ENCODE data around the gene CCDC3.

DNA sequence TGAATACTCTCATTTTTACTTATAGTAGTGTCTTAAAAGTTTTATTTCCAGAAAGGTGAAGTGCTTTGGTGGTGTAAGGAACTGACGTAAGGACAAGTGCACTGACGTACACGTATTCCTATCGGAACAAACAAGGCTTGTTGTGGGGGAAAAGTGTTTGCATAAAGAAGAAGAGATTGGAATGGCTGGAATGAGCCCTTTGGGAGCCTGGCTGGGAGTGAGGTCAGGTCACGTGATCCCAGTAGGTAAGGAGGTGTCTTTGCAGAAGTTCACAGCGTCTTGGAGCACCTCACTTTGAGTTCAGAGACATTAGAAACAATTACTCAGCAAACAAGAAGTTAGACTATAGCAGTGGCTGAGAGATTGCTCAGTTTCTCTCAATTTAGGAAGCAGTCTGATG lies 104.2 kb downstream of the CCDC3 start:
- TF ChIP-seq, protein P1, sequence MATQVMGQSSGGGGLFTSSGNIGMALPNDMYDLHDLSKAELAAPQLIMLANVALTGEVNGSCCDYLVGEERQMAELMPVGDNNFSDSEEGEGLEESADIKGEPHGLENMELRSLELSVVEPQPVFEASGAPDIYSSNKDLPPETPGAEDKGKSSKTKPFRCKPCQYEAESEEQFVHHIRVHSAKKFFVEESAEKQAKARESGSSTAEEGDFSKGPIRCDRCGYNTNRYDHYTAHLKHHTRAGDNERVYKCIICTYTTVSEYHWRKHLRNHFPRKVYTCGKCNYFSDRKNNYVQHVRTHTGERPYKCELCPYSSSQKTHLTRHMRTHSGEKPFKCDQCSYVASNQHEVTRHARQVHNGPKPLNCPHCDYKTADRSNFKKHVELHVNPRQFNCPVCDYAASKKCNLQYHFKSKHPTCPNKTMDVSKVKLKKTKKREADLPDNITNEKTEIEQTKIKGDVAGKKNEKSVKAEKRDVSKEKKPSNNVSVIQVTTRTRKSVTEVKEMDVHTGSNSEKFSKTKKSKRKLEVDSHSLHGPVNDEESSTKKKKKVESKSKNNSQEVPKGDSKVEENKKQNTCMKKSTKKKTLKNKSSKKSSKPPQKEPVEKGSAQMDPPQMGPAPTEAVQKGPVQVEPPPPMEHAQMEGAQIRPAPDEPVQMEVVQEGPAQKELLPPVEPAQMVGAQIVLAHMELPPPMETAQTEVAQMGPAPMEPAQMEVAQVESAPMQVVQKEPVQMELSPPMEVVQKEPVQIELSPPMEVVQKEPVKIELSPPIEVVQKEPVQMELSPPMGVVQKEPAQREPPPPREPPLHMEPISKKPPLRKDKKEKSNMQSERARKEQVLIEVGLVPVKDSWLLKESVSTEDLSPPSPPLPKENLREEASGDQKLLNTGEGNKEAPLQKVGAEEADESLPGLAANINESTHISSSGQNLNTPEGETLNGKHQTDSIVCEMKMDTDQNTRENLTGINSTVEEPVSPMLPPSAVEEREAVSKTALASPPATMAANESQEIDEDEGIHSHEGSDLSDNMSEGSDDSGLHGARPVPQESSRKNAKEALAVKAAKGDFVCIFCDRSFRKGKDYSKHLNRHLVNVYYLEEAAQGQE (IDR thresholded peaks at IDR 0.05; ENCODE audit: borderline replicate concordance), result no peak
- TF ChIP-seq, protein P2, sequence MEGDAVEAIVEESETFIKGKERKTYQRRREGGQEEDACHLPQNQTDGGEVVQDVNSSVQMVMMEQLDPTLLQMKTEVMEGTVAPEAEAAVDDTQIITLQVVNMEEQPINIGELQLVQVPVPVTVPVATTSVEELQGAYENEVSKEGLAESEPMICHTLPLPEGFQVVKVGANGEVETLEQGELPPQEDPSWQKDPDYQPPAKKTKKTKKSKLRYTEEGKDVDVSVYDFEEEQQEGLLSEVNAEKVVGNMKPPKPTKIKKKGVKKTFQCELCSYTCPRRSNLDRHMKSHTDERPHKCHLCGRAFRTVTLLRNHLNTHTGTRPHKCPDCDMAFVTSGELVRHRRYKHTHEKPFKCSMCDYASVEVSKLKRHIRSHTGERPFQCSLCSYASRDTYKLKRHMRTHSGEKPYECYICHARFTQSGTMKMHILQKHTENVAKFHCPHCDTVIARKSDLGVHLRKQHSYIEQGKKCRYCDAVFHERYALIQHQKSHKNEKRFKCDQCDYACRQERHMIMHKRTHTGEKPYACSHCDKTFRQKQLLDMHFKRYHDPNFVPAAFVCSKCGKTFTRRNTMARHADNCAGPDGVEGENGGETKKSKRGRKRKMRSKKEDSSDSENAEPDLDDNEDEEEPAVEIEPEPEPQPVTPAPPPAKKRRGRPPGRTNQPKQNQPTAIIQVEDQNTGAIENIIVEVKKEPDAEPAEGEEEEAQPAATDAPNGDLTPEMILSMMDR (IDR thresholded peaks at IDR 0.05; ENCODE audit: poor library complexity, severe bottlenecking), result no peak
- TF ChIP-seq MXI1 (conservative IDR thresholded peaks at IDR 0.05; ENCODE audit: poor library complexity, severe bottlenecking) (no peak), TAF1 (IDR thresholded peaks at IDR 0.05; ENCODE audit: low read depth) (no peak)

Measured in neural cell (in vitro differentiated cells).